ENCODE data around the gene GABRB1. TPM values are rescaled to one million over a fixed set of nuclear protein-coding genes. Genes with fewer than 3 reads are reported as not detected.

The GABRB1 gene
- total RNA-seq, 1 experiment from 2014 or later, result not detected

DNA sequence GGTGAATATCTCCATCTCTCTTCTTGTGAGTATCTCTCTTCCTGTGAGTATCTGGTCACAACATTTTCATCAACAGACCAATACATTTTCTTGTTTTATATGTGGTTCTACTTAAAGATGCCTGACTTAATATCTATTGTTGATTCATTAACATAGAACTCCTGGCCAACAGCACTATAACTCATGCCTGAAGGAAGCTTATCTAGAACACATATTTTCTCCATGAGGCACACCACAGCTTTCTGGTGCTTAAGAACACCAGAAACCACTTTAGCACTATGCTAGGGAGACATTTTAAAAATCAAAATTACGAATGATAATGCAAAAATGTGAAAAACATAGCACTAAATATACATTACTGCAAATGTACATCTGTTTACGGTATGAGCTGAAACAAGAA lies 190.4 kb downstream of the GABRB1 start:
- H3K79me2 ChIP-seq (ENCODE audit: low read length), result no peaks in the 10 kb centered on the region
- ChIA-PET CTCF (no interaction called here), POLR2A (ENCODE audit: unreplicated experiment) (no interaction called here)
- intact Hi-C loops (cut with micrococcal nuclease), result no loop called here
- ATAC-seq (no peak), DNase-seq (no peak)
- H3K4me2 ChIP-seq (ENCODE audit: low read length), result no peak overlapping the region
- no peaks in the 10 kb centered on the region for H3K4me1 ChIP-seq (ENCODE audit: insufficient read depth, low read length)
- no peak for TF ChIP-seq EZH2phosphoT487 (IDR thresholded peaks at IDR 0.05; ENCODE audit: borderline replicate concordance, low read length)
- no peak for TF ChIP-seq EZH2 (IDR thresholded peaks at IDR 0.05; ENCODE audit: low read length, unreplicated experiment)
- TF ChIP-seq, protein P1, sequence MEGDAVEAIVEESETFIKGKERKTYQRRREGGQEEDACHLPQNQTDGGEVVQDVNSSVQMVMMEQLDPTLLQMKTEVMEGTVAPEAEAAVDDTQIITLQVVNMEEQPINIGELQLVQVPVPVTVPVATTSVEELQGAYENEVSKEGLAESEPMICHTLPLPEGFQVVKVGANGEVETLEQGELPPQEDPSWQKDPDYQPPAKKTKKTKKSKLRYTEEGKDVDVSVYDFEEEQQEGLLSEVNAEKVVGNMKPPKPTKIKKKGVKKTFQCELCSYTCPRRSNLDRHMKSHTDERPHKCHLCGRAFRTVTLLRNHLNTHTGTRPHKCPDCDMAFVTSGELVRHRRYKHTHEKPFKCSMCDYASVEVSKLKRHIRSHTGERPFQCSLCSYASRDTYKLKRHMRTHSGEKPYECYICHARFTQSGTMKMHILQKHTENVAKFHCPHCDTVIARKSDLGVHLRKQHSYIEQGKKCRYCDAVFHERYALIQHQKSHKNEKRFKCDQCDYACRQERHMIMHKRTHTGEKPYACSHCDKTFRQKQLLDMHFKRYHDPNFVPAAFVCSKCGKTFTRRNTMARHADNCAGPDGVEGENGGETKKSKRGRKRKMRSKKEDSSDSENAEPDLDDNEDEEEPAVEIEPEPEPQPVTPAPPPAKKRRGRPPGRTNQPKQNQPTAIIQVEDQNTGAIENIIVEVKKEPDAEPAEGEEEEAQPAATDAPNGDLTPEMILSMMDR (conservative IDR thresholded peaks at IDR 0.05; ENCODE audit: low read depth, low read length), result no peak
- H3K9me3 ChIP-seq (ENCODE audit: low read length), result no peaks in the 10 kb centered on the region
- no peak overlapping the region for H2AFZ ChIP-seq (ENCODE audit: low read length)
- H3F3A ChIP-seq (ENCODE audit: low read length, unreplicated experiment), result no peaks in the 10 kb centered on the region
- H3K27ac ChIP-seq (ENCODE audit: low read length), result no peak overlapping the region
- no peak overlapping the region for H3K9ac ChIP-seq (ENCODE audit: low read length)
- no peaks in the 10 kb centered on the region for H3K9me2 ChIP-seq (replicated peaks; ENCODE audit: low read length)
- H3K27me3 ChIP-seq (ENCODE audit: low read length), result peaks cover 18% of the 10 kb centered on the region; the same call in 1 of the 2 replicates
- H3K4me3 ChIP-seq (ENCODE audit: low read length), result no peak overlapping the region
- BruUV-seq (replicated peaks), result no TSS peak
- no peaks in the 10 kb centered on the region for H4K20me1 ChIP-seq (ENCODE audit: low read length)
- H3K36me3 ChIP-seq (ENCODE audit: low read depth, low read length), result no peaks in the 10 kb centered on the region

DNA sequence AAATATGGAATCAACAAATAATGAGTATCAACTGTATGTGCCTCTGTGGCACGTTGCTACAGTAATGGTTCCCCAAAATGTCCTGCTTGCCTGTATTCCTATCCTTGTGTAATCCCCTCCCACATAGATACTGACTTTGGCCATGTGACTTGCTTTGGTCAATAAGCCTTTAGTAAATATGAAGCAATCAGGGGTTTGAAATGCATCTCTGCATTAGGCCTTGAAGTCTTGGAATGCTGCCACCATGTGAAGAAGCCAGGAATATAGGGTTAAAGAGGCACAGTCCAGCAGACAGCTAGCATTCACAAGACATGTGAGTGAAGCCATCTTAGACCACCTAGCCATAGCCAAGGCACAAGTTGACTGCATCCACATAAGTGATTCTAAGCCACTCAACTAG lies 190.9 kb downstream of the GABRB1 start:
- no peaks in the 10 kb centered on the region for H3K4me1 ChIP-seq (ENCODE audit: insufficient read depth, low read length)
- ChIA-PET POLR2A (ENCODE audit: unreplicated experiment) (no interaction called here), CTCF (no interaction called here)
- H3K27me3 ChIP-seq (ENCODE audit: low read length), result peaks cover 18% of the 10 kb centered on the region; the same call in 1 of the 2 replicates
- H3K9me3 ChIP-seq (ENCODE audit: low read length), result no peaks in the 10 kb centered on the region
- no peaks in the 10 kb centered on the region for H4K20me1 ChIP-seq (ENCODE audit: low read length)
- intact Hi-C loops (cut with micrococcal nuclease), result no loop called here
- H3K36me3 ChIP-seq (ENCODE audit: low read depth, low read length), result no peaks in the 10 kb centered on the region
- BruUV-seq (replicated peaks), result no TSS peak
- no peak for DNase-seq
- no peaks in the 10 kb centered on the region for H3K79me2 ChIP-seq (ENCODE audit: low read length)
- H3K9ac ChIP-seq (ENCODE audit: low read length), result no peak overlapping the region
- no peaks in the 10 kb centered on the region for H3K9me2 ChIP-seq (replicated peaks; ENCODE audit: low read length)
- H3K4me2 ChIP-seq (ENCODE audit: low read length), result no peak overlapping the region
- no peak overlapping the region for H3K27ac ChIP-seq (ENCODE audit: low read length)
- ATAC-seq, result no peak
- H3K4me3 ChIP-seq (ENCODE audit: low read length), result no peak overlapping the region
- H2AFZ ChIP-seq (ENCODE audit: low read length), result no peak overlapping the region
- TF ChIP-seq, protein P1 (conservative IDR thresholded peaks at IDR 0.05; ENCODE audit: low read depth, low read length), result no peak
- no peak for TF ChIP-seq EZH2 (IDR thresholded peaks at IDR 0.05; ENCODE audit: low read length, unreplicated experiment)
- TF ChIP-seq EZH2phosphoT487 (IDR thresholded peaks at IDR 0.05; ENCODE audit: borderline replicate concordance, low read length), result no peak
- no peaks in the 10 kb centered on the region for H3F3A ChIP-seq (ENCODE audit: low read length, unreplicated experiment)

DNA sequence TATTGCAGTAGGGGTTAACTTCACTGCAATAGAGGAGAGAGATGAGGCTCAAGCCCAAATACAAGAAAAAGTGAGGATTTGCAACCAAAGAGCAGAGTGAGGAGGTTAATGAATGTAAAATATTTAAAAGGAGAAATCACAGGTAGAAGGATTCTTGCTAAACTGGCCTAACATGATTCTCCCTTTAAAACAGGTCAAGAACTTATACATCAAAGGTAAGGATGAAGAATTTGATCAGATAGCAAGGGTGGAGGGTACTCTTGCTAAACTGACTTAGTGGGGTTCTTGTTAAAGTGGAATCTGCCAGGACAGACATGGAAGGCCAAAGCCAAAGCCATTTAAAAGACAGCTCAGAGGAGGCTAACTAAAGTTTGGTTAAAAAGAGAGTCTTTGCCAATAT lies 193.0 kb downstream of the GABRB1 start:
- intact Hi-C loops (cut with micrococcal nuclease), result no loop called here
- POLR2A ChIA-PET (ENCODE audit: unreplicated experiment), result no interaction called here
- no TSS peak for BruUV-seq (replicated peaks)

More for the DNA sequence above, 193.0 kb downstream of the GABRB1 start:
- no peaks in the 10 kb centered on the region for H3K79me2 ChIP-seq (ENCODE audit: low read length)
- H3K36me3 ChIP-seq (ENCODE audit: low read depth, low read length), result no peaks in the 10 kb centered on the region
- H3K4me1 ChIP-seq (ENCODE audit: insufficient read depth, low read length), result no peaks in the 10 kb centered on the region
- DNase-seq (no peak), ATAC-seq (no peak)
- no peak overlapping the region for H2AFZ ChIP-seq (ENCODE audit: low read length)
- TF ChIP-seq EZH2 (IDR thresholded peaks at IDR 0.05; ENCODE audit: low read length, unreplicated experiment), result no peak
- TF ChIP-seq, protein P1 (conservative IDR thresholded peaks at IDR 0.05; ENCODE audit: low read depth, low read length), result no peak
- H4K20me1 ChIP-seq (ENCODE audit: low read length), result no peaks in the 10 kb centered on the region
- H3F3A ChIP-seq (ENCODE audit: low read length, unreplicated experiment), result no peaks in the 10 kb centered on the region
- no peaks in the 10 kb centered on the region for H3K9me3 ChIP-seq (ENCODE audit: low read length)
- CTCF ChIA-PET, result no interaction called here
- no peak overlapping the region for H3K4me3 ChIP-seq (ENCODE audit: low read length)
- H3K27ac ChIP-seq (ENCODE audit: low read length), result no peak overlapping the region
- no peaks in the 10 kb centered on the region for H3K9me2 ChIP-seq (replicated peaks; ENCODE audit: low read length)
- no peak overlapping the region for H3K9ac ChIP-seq (ENCODE audit: low read length)
- H3K27me3 ChIP-seq (ENCODE audit: low read length), result peaks cover 16% of the 10 kb centered on the region; the same call in 1 of the 2 replicates
- H3K4me2 ChIP-seq (ENCODE audit: low read length), result no peak overlapping the region
